ENCODE measurements around the gene LDLR.

- TF ChIP-seq CTCF (IDR thresholded peaks at IDR 0.05 in 4 of 5, conservative IDR thresholded peaks at IDR 0.05 in 1 of 5) (no peak), POLR2A (IDR thresholded peaks at IDR 0.05) (no peak)
These were observed 27.3 kb upstream of the LDLR start for GRCh38 chr19:11061952-11062351.

Data from gastrocnemius medialis (tissue), 4 donors.